Measurements from ENCODE around the gene MPZL3.
"Not testable (repeated sequence)": the region's sequence is repeated elsewhere in the genome, so short reads cannot be mapped to it uniquely, and the experiment has no call there.

Gene MPZL3

DNA sequence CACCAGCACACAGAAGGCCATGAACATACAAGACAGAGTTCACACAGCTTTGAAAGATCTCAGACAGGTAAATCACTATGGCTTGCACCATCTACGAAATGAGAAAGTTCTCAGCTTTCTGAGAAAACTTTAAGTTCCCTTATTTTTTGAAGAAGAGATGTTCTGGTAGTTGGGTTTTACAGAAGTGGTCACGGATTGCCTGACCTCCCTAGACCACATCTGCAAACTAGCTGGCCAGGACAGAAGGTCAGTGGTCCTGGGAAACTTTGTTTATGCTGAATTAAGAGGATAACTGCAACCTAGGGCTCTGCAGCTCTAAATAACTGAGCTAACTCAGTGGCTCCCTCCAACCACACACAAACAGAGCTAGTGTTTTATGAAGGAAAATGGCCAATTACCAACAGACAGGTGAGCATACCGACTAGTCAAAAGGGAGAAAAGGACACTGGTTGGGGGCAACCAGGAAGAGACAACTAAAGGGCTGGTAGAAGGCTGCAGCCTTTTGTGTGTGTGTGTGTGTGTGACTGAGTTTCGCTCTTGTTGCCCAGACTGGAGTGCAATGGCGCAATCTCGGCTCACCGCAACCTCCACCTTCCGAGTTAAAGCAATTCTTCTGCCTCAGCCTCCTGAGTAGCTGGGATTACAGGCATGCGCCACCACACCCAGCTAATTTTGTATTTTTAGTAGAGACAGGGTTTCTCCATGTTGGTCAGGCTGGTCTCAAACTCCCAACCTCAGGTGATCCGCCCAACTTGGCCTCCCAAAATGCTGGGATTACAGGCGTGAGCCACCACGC, 67.2 kb downstream of the MPZL3 start:
- no peak for DNase-seq (ENCODE audit: low read depth)

DNA sequence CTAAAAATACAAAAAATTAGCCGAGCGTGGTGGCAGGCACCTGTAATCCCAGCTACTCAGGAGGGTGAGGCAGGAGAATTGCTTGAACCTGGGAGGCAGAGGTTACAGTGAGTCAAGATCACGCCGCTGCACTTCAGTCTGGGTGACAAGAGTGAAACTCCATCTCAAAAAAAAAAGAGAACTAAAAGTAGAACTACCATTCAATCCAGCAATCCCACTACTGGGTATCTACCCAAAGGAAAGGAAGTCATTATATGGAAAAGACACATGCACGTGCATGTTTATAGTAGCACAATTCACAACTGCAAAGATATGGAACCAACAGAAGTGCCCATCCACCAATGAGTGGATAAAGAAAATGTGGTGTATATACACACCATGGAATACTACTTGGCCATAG, 68.5 kb downstream of the MPZL3 start:
- DNase-seq (ENCODE audit: low read depth), result not testable (repeated sequence)

DNA sequence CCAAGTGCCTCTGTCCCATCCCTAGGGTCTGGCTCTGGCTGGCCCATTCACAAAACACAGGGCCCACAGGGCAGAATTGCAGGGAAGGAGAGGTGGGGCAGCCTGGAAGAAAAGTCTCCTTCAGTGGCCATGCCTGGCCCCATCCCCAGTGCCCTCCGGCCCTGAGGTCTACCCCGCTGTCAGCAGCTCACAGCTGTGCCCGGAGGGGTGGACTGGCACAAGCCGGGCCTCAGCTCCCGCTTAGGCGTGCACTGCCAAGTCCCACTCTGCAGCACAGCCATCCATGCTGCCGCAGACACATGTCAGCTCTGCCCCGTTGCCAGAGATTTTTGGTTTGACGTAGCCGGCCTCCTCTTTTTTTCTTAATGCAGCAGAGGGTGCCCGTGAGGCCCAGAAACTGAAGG, 71.9 kb downstream of the MPZL3 start:
- no peak for DNase-seq (ENCODE audit: low read depth)

DNA sequence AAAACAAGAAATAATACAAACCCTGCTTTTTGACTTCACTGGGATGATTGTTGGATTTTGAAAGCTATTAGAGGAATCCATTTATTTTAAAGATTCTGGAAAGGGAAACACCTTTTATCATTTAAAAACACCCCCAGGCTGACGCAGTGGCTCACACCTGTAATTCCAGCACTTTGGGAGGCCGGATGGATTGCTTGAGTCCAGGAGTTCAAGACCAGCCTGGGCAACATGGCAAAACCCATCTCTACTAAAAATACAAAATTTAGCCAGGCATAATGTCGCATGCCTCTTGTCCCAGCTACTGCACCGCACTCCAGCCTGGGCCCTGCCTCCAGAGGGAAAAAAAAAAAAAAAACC, 75.4 kb downstream of the MPZL3 start:
- DNase-seq (ENCODE audit: low read depth), result no peak

Measured in T follicular helper cell (primary cell).